ENCODE results near the gene PFDN4. TPM values are rescaled to one million over a fixed set of nuclear protein-coding genes. Genes with fewer than 3 reads are reported as not detected.

The PFDN4 gene
- total RNA-seq, 6 experiments from 2014 or later, result 31.6 to 37.1 (median 35.1) TPM

- no peak overlapping the region for H3K27ac Mint-ChIP-seq
- TF ChIP-seq CTCF (IDR thresholded peaks at IDR 0.05), result no peak
- H3K36me3 Mint-ChIP-seq (ENCODE audit: low read depth), result no peaks in the 10 kb centered on the region
- H3K27me3 Mint-ChIP-seq (ENCODE audit: insufficient read depth), result peaks cover 6% of the 10 kb centered on the region; the same call in 1 of the 2 replicates
- peaks cover 6% of the 10 kb centered on the region; the same call in 1 of the 2 replicates for H3K4me1 Mint-ChIP-seq (ENCODE audit: low read depth)
- DNase-seq, result no peak
- H3K4me3 Mint-ChIP-seq, result no peak overlapping the region
- no peaks in the 10 kb centered on the region for H3K9me3 Mint-ChIP-seq
Measured at GRCh38 chr20:54161008-54161820, 46.7 kb upstream of the PFDN4 start.

DNA sequence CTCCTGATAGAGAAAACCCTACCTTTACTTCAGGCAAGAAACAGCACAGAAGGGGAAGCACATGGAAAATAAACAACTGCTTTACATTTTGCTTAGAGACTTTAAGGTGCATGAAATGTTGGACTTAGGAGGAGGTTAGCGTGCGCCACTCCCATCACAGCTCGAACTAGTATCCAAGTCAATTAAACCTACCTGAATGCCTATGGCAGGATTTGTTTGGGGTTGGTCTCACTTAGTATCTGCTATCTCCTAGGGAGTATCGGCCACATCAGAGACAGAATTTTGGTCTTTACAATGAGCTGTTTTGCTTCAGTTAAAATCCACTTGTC, 46.1 kb upstream of the PFDN4 start:
- no peaks in the 10 kb centered on the region for H3K9me3 Mint-ChIP-seq
- no peaks in the 10 kb centered on the region for H3K36me3 Mint-ChIP-seq (ENCODE audit: low read depth)
- H3K4me3 Mint-ChIP-seq, result no peak overlapping the region
- no peak for DNase-seq
- TF ChIP-seq CTCF (IDR thresholded peaks at IDR 0.05), result no peak
- peaks cover 6% of the 10 kb centered on the region; the same call in 1 of the 2 replicates for H3K4me1 Mint-ChIP-seq (ENCODE audit: low read depth)
- H3K27ac Mint-ChIP-seq, result no peak overlapping the region
- peaks cover 6% of the 10 kb centered on the region; the same call in 1 of the 2 replicates for H3K27me3 Mint-ChIP-seq (ENCODE audit: insufficient read depth)

- Mint-ChIP-seq H3K4me3 (no peak overlapping the region), H3K36me3 (ENCODE audit: low read depth) (no peaks in the 10 kb centered on the region), H3K4me1 (ENCODE audit: low read depth) (peaks cover 6% of the 10 kb centered on the region; the same call in 1 of the 2 replicates), H3K27ac (no peak overlapping the region), H3K27me3 (ENCODE audit: insufficient read depth) (peaks cover 6% of the 10 kb centered on the region; the same call in 1 of the 2 replicates), H3K9me3 (no peaks in the 10 kb centered on the region)
- no peak for DNase-seq
- TF ChIP-seq CTCF (IDR thresholded peaks at IDR 0.05), result no peak
Measured at GRCh38 chr20:54162378-54163009, 45.4 kb upstream of the PFDN4 start.

DNA sequence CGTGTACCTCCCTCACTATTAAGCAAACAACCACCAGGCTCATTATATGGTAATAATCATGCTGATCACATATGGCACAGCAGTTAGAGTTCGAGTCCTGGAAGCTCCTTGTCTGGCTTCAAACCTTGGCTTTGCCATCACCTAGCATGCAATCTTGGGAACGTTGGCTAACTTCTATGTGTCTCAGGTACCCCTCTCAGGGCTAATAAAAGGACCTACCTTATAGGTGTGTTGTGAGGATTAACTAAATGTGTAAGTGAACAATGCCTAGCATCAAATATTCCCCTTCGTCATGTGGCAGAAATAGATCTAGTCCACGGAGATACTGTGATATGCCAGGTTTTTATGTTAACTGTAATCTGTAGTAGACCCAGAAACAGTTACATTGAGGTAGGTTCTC, 44.5 kb upstream of the PFDN4 start:
- peaks cover 6% of the 10 kb centered on the region; the same call in 1 of the 2 replicates for H3K27me3 Mint-ChIP-seq (ENCODE audit: insufficient read depth)
- no peaks in the 10 kb centered on the region for H3K9me3 Mint-ChIP-seq
- no peak for DNase-seq
- no peak overlapping the region for H3K27ac Mint-ChIP-seq
- H3K4me1 Mint-ChIP-seq (ENCODE audit: low read depth), result peaks cover 11% of the 10 kb centered on the region; the same call in 1 of the 2 replicates
- TF ChIP-seq CTCF (IDR thresholded peaks at IDR 0.05), result no peak
- no peaks in the 10 kb centered on the region for H3K36me3 Mint-ChIP-seq (ENCODE audit: low read depth)
- H3K4me3 Mint-ChIP-seq, result no peak overlapping the region

DNA sequence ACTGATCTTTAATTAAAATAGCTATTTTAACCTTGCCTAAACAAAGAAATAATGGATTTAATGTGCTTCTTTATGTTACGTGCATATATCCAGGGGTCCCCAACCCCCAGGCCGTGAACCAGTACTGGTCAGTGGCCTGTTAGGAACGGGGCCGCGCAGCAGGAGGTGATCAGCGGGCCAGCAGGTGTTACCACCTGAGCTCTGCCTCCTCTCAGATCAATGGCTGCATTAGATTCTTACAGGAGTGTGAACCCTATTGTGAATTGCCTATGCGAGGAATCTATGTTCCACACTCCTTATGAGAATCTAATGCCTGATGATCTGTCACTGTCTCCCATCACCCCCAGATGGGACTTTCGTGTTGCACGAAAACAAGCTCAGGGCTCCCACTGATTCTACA, 42.9 kb upstream of the PFDN4 start:
- DNase-seq, result no peak
- peaks cover 6% of the 10 kb centered on the region; the same call in 1 of the 2 replicates for H3K27me3 Mint-ChIP-seq (ENCODE audit: insufficient read depth)
- no peak for TF ChIP-seq CTCF (IDR thresholded peaks at IDR 0.05)
- no peak overlapping the region for H3K4me3 Mint-ChIP-seq
- H3K9me3 Mint-ChIP-seq, result no peaks in the 10 kb centered on the region
- H3K4me1 Mint-ChIP-seq (ENCODE audit: low read depth), result peaks cover 22% of the 10 kb centered on the region
- no peak overlapping the region for H3K27ac Mint-ChIP-seq
- H3K36me3 Mint-ChIP-seq (ENCODE audit: low read depth), result no peaks in the 10 kb centered on the region
